CD4-positive, alpha-beta T cell treated with Interferon alpha-2 for 1 hour (primary cell): ENCODE measurements around the gene PRR33.
A peak's percentile ranks its signal among the peaks of the same experiment; 100 is the strongest.
"Not testable (repeated sequence)": the region's sequence is repeated elsewhere in the genome, so short reads cannot be mapped to it uniquely, and the experiment has no call there.

Source experiments
- DNase-seq, 2 donors: peaks; one replicate each; pipeline ENCODE4 v3.0.0-alpha.2; 2020 to 2022

PRR33 gene

DNA sequence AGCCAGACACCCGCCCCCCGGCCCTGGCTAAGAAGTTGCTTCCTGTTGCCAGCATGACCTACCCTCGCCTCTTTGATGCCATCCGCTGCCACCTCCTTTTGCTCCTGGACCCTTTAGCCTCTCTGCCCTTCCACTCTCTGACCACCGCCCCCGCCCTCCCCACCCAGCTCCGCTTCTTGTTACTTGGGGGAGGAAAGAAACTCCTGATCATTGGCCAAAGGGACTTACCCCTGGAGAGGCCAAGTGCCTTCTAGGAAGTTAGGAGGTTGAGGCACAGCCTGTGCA is at the start of gene PRR33:
Gene PRR33, minus strand, starts transcription at position 65 of the 285 bp plus-strand sequence. CDS start 1,311 bp downstream, outside the sequence.
- no peak for DNase-seq

DNA sequence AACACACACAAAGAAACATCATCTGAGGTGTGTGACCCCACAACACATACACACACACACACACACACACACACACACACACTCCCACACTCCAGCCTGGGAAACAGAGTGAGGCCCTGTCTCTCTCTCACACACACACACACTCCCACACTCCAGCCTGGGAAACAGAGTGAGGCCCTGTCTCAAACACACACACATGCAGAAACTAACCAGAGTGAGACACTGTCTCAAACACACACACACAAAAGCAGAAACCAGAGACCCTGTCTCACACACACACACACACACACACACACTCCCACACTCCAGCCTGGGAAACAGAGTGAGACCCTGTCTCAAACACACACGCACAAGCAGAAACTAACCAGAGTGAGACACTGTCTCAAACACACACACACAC is 48.1 kb upstream of the PRR33 start:
- not testable (repeated sequence) for DNase-seq

- DNase-seq = peak in 1 of 2 donors; percentile 1
Observed at GRCh38 chr11:1939006-1939625, 47.4 kb upstream of the PRR33 start.

GRCh38 chr11:1938343-1939005 is 46.8 kb upstream of the PRR33 start:
- peak in 1 of 2 donors; percentile 1 for DNase-seq

DNA sequence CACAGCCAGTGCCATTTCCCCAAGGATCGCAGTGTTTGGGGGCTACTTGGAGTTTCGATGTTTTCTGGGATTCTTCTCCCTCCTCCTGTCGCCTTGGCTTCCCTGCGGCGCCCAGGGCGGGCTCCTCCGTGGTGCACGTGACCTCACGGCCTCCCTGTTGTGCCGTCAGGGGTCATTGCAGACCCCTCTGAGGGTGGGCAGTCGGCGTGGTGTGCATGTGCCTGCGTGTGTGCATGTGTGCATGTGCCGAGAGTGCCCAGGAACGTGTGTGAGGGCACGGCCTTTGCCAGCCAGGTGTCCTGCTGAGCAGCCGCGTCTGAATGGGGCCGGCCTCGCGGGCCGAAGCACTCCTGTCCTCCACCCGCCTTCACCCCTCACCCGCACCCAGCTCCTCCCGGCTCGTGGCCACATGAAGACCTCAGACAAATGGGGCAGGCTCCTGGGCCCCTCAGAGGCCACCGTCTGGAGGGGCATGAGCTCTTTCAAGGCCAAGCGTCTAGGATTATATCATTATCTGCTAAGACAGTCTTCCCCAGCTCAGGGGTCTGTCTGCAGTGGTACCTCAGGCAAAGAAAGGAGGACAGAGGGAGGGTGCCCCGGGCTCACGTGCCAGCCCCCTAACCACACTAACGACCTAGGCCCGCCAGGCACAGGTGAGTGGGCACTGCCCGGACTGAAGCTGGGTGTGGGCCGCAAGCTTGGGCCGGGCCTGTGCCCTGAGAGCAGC is 46.1 kb upstream of the PRR33 start:
- peak in 1 of 2 donors; percentile 0 for DNase-seq

DNA sequence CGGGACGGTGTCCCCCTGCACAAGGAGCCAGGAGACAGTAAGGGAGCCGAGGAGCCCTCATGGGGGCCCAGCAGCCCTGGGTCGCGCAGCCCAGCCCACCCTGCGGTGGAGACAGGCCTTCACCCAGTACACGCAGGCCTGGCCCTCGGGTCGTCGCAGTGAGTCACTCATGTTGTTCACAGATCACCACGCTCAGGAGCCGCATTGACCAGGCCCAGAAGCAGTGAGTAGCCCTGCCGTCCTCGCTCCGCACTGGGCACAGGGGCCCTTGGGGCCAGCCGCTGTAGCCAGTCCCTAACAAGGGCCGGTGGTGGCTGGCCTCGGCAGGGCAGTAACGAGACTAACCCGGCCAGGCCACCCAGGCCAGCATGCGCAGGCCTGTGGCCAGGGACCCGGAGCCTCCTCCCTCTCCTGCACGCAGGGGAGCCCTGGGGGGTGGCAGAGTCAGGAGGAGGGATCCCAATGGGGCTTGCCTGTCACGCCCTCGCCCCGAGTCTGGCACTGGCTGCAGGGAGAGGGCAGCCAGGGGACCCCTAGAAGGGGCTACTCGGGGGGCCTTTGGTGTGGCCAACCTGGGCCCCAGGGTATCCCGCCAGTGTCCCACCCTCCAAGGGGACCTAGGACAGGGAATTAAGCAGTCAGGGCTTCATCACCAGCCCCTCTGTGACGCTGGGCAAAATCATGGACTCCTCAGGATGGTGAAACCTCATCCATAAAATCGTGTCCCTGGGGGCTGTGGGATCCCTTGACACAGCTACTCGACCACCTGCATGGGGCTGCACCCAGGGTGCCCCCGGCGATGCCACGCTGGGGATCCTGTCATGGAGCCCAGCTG is 45.3 kb upstream of the PRR33 start:
- peak in 1 of 2 donors; percentile 1 for DNase-seq

- DNase-seq = no peak
Observed at GRCh38 chr11:1936072-1936780, 44.5 kb upstream of the PRR33 start.

- DNase-seq = peak in 1 of 2 donors; percentile 1
Observed at GRCh38 chr11:1935156-1936071, 43.7 kb upstream of the PRR33 start.

DNA sequence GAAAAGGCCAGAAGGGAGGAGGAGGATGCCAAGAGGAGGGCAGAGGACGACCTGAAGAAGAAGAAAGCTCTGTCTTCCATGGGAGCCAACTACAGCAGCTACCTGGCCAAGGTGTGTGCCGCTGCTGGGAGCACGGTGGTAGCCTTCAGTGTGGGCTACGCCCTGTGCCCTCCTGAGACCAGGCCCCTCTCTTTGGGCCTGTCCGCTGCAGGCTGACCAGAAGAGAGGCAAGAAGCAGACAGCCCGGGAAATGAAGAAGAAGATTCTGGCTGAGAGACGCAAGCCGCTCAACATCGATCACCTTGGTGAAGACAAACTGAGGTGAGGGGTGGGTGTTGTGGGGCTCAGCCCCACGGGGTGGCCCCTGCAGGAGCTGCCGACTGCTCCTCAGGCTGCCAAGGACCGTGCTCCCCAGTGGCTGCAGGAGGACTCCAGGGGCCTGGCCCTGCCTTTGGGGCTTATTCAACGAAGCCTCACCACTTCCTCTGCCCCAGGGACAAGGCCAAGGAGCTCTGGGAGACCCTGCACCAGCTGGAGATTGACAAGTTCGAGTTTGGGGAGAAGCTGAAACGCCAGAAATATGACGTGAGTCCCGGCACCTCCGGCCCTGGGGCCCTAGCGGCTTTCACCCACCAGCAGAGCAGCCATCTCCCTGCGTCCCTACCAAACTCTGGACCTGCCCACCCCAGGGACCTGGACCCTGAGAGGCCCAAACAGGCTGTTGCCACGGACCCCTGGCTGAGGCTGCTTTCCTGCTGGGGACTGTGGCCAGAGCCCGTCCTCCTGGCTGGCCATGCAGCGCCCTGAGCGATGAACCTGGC is 42.9 kb upstream of the PRR33 start:
- DNase-seq = peak in 1 of 2 donors; percentile 1

DNA sequence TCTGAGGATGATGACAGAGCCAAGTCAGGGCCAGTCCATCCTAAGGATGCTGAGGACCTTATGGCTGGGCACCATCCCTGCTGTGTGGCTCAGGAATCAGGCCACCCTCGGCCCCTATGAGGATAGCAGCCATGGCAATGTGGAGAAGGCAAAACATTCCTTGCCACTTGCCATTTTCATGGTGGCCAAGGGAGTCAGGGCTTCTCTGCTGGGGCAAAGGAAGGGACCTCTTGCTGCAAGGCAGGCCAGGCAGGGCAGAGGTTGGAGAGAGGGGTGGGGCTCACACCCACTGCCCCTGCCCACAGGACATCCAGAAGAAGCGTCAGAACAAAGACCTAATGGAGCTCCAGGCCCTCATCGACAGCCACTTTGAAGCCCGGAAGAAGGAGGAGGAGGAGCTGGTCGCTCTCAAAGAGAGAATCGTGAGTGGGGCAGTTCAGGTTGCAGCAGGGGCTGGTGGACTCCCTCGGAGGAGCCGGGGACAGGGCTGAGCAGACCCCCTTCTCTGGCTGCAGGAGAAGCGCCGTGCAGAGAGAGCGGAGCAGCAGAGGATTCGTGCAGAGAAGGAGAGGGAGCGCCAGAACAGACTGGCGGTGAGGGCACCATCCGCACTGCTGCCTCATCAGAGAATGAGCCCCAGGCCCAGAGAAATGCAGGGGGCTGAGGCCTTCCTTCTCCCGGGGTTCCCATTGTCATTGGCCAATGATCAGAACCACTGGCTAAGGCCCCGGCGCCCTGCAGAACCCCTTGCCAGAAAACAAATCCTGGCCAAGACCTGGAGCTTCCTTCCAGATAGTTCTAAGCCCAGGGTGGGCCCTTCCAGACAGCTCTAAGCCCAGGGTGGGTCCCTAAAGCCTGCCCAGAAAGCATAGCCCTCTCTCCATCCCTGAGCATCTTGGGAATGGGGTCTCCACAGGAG is 42.0 kb upstream of the PRR33 start:
- DNase-seq = no peak

- no peak for DNase-seq
Observed at GRCh38 chr11:1932681-1933080, 41.0 kb upstream of the PRR33 start.

DNA sequence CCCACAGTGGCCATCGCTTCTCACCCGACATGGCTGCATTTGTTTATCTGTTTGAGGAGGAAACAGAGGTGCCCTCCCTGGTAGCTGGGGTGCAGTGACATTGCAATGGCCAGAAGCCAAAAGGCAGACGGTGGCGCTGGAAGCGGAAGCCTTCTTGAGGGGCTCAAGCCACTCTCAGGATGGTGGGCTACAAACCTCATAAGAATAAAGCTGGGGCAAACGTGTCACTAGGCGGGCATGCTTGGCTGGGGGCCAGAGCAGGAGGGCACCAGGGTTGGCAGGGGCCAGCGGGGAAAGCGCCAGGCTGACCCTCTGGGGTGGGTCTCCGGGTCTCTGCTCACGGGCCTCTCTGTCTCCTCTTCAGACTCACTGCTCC is 40.4 kb upstream of the PRR33 start:
- DNase-seq = no peak

DNA sequence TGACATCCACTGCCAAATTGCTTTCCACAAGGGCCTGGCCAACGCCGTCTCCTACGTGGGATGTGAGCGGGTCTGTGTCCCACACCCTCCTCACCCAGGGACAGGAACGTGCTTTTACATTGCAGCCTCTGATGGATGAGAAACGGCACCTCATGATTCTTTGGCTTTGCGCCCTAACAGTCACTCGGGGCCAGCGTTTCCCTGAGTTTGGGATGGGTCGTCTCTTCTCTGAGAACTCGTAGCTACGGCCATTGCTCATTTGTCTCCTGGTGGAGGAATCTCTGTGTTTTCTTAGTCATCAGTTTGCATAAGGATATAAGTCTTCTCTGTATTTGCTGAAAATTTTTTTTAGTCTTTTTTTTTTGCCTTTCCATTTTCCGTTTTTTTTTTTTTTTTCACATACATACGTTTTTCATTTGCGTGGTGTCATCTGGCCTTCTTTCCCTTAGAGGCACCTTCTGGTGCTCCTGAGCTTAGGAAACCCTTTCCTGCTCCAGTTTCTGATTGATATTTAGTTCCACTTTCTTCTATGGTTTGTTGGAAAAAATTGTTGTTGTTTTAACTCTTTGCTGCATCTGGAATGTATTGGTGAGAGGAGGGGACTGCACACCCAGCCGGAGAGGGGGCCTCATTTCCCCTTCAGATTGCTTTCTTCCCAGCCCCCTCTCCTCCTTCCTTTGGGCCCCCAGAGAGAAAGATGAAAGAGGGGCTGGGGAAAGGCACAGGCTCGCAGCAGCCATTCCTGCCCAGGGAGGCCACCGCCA is 39.8 kb upstream of the PRR33 start:
- no peak for DNase-seq

- no peak for DNase-seq
Observed at GRCh38 chr11:1930462-1930830, 38.8 kb upstream of the PRR33 start.

- DNase-seq = no peak
Observed at GRCh38 chr11:1929621-1930461, 38.1 kb upstream of the PRR33 start.

DNA sequence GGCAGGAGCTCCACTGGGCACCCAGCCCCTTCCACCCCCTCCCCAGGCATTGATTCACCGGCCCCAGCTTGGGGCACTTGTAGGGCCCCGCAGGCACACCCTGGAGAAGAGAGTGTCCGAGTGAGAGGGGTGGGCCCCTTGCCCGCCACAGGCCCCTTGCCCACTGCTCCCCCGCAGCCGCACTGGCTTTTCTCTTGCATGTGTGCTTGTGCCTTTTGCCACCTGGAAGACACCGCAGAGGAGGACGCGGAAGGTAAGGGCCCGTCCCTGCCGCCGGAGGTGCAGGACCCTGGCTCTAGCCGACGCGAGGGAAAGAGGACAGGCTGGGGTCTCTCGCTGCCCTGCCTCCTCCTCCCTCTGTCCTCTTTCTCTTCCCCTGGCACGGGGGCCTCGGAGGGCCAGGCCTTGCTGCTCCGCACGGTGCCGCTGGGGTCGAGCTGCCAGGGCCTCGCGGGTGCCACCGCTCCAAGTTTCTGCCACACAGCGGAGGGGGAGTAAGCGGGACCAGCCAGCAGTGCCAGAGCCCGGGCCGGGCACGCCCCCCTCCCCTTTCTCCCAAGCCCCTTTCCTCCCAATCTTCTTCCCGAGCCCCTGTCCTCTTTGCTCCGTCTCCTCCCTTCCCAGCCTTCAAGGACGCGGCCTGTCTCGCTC is 37.3 kb upstream of the PRR33 start:
- no peak for DNase-seq

DNA sequence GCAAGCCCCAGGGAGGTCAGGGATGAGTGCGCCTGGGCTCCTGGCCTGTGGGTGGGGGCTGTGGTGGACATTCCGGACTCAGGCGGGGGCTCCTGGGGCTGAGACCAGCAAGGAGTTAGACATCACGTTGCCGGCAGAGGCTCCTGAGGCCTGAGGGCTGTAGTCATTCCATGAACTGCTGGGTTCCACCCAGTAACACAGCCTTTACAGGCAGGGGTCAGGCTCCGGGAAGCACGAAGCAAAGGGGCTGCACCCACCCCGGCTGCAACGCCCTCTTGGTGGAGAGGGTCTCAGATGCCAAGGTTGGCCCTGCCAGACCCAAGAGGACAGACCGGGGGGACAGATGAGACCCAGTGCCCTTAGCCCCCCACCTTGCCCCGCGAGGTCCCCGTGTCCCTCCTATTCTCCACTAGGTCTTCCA is 36.8 kb upstream of the PRR33 start:
- DNase-seq = no peak
